Measurements from ENCODE around the gene STUM. TPM values are rescaled to one million over a fixed set of nuclear protein-coding genes. Genes with fewer than 3 reads are reported as not detected.

Gene STUM
- total and polyA plus RNA-seq, 10 of the 15 experiments (the other 5 are each of a cell fraction or from before 2014, with no cell fraction given), result under 0.01 to 0.15 (median 0.09) TPM; not detected in 5

DNA sequence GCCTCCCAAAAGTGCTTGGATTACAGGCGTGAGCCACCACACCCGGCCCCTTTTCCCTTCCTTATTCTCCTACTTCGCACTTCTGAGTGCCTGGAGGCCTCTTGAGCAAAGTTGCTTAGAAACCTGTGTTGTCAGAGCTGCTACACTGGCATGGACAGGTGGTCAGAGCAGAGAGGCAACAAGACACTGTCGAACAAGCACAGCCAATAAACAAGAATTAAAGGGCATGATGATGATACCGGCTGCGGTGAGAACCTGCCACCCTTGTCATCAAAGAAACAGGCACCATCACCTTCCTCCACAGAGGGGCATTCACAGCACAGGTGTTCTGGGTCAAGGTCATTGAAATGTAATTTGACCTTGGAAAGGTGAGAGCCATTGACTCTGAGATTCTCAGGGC is 23.3 kb downstream of the STUM start:
- ChIA-PET RAD21 (ENCODE audit: unreplicated experiment) (no interaction called here), SMC1A (ENCODE audit: uncharacterized antibody, unreplicated experiment) (no interaction called here), POLR2A (no interaction called here), CTCF (no interaction called here)
- no peaks in the 10 kb centered on the region for H3K4me1 ChIP-seq (ENCODE audit: control insufficient read depth, insufficient read depth, low read length)
- FAIRE-seq, result no peak
- H3K36me3 ChIP-seq (ENCODE audit: control insufficient read depth in 2 of 2, insufficient read depth in 2 of 2, low read length in 1 of 2), result no peaks in the 10 kb centered on the region
- in situ Hi-C loops (cut with MboI), result no loop called here
- TF ChIP-seq, protein P1, sequence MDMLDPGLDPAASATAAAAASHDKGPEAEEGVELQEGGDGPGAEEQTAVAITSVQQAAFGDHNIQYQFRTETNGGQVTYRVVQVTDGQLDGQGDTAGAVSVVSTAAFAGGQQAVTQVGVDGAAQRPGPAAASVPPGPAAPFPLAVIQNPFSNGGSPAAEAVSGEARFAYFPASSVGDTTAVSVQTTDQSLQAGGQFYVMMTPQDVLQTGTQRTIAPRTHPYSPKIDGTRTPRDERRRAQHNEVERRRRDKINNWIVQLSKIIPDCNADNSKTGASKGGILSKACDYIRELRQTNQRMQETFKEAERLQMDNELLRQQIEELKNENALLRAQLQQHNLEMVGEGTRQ (IDR thresholded peaks at IDR 0.05; ENCODE audit: borderline replicate concordance, low read depth, low read length), result no peak
- no peak for ATAC-seq
- no peak overlapping the region for H3K4me3 ChIP-seq
- no peaks in the 10 kb centered on the region for H3K79me2 ChIP-seq (ENCODE audit: control insufficient read depth, insufficient read depth, low read length)
- peaks cover 2 to 4% of the 10 kb centered on the region in 2 experiments; a peak in 2 of 4 replicates for H3K27me3 ChIP-seq (replicated peaks in 1 of 2; ENCODE audit: control insufficient read depth in 2 of 2, insufficient read depth in 2 of 2, low read length in 1 of 2)
- H3K27ac ChIP-seq (ENCODE audit: control insufficient read depth, insufficient read depth), result no peak overlapping the region
- no peak for DNase-seq (ENCODE audit: low read depth, low spot score)
- no TSS peak for BruUV-seq (replicated peaks)
- 33% methylated on average over 6 of the region's 6 CpGs for WGBS (ENCODE audit: insufficient coverage, insufficient replicate concordance, low lambda C conversion rate, missing lambda C conversion rate)
- no peaks in the 10 kb centered on the region for H4K20me1 ChIP-seq (ENCODE audit: control insufficient read depth, insufficient read depth)
- no peak overlapping the region for H3K9ac ChIP-seq (ENCODE audit: control insufficient read depth, insufficient read depth, low read length)
- H3K4me2 ChIP-seq (ENCODE audit: control insufficient read depth, insufficient read depth), result no peak overlapping the region
- H2AFZ ChIP-seq (ENCODE audit: control insufficient read depth, low read depth, low read length), result no peak overlapping the region
- intact Hi-C loops (cut with micrococcal nuclease; ENCODE audit: unreplicated experiment), result no loop called here
- H3K9me3 ChIP-seq (replicated peaks; ENCODE audit: control insufficient read depth, insufficient read depth, low read length), result no peaks in the 10 kb centered on the region

DNA sequence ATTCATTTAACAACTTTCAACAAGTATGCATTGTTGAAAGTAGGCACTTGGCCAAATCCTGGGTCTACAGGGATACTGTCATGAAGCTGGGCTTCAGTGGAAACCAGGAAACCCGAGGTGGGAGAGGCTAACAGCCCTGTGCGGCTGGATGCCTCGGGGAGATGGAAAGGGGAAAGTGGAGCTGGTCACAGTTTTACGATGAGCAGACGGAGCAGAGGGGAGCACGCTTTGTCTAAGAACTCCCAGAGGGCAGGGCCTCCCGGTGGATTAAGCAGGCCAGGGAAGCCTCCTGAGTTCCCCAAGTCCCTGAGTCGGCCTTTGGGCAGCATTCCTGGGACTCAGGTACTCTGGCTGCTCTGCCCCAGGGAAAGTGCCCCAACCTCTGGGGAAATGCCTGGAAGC is 23.8 kb downstream of the STUM start:
- no peak overlapping the region for H3K27ac ChIP-seq (ENCODE audit: control insufficient read depth, insufficient read depth)
- H3K4me2 ChIP-seq (ENCODE audit: control insufficient read depth, insufficient read depth), result no peak overlapping the region
- no peaks in the 10 kb centered on the region for H4K20me1 ChIP-seq (ENCODE audit: control insufficient read depth, insufficient read depth)
- DNase-seq (ENCODE audit: low read depth, low spot score) (no peak), ATAC-seq (no peak), FAIRE-seq (no peak)
- in situ Hi-C loops (cut with MboI) (no loop called here), intact Hi-C loops (cut with micrococcal nuclease; ENCODE audit: unreplicated experiment) (no loop called here)
- ChIA-PET RAD21 (ENCODE audit: unreplicated experiment) (no interaction called here), SMC1A (ENCODE audit: uncharacterized antibody, unreplicated experiment) (no interaction called here), POLR2A (no interaction called here), CTCF (no interaction called here)
- H3K4me1 ChIP-seq (ENCODE audit: control insufficient read depth, insufficient read depth, low read length), result no peaks in the 10 kb centered on the region
- no peak overlapping the region for H2AFZ ChIP-seq (ENCODE audit: control insufficient read depth, low read depth, low read length)
- no peaks in the 10 kb centered on the region for H3K36me3 ChIP-seq (ENCODE audit: control insufficient read depth in 2 of 2, insufficient read depth in 2 of 2, low read length in 1 of 2)
- no peak overlapping the region for H3K4me3 ChIP-seq
- WGBS (ENCODE audit: insufficient coverage, insufficient replicate concordance, low lambda C conversion rate, missing lambda C conversion rate), result 40% methylated on average over 8 of the region's 8 CpGs
- no peaks in the 10 kb centered on the region for H3K79me2 ChIP-seq (ENCODE audit: control insufficient read depth, insufficient read depth, low read length)
- peaks cover 0 to 4% of the 10 kb centered on the region in 2 experiments; a peak in 1 of 4 replicates for H3K27me3 ChIP-seq (replicated peaks in 1 of 2; ENCODE audit: control insufficient read depth in 2 of 2, insufficient read depth in 2 of 2, low read length in 1 of 2)
- BruUV-seq (replicated peaks), result no TSS peak
- H3K9me3 ChIP-seq (replicated peaks; ENCODE audit: control insufficient read depth, insufficient read depth, low read length), result no peaks in the 10 kb centered on the region
- H3K9ac ChIP-seq (ENCODE audit: control insufficient read depth, insufficient read depth, low read length), result no peak overlapping the region
- no peak for TF ChIP-seq POLR2A (IDR thresholded peaks at IDR 0.05; ENCODE audit: low read depth, low read length)
- TF ChIP-seq ZNF207 (IDR thresholded peaks at IDR 0.05; ENCODE audit: borderline replicate concordance), result no peak
- TF ChIP-seq CBX3 (IDR thresholded peaks at IDR 0.05; ENCODE audit: borderline replicate concordance, low read depth), result no peak
- no peak for TF ChIP-seq TAF1 (IDR thresholded peaks at IDR 0.05; ENCODE audit: borderline replicate concordance, low read depth, low read length)
- TF ChIP-seq CEBPB (IDR thresholded peaks at IDR 0.05; ENCODE audit: borderline replicate concordance in 1 of 2, low read depth in 2 of 2, low read length in 2 of 2), result no peak
- TF ChIP-seq REST (IDR thresholded peaks at IDR 0.05; ENCODE audit: low read depth, low read length), result no peak
- TF ChIP-seq, protein P2, sequence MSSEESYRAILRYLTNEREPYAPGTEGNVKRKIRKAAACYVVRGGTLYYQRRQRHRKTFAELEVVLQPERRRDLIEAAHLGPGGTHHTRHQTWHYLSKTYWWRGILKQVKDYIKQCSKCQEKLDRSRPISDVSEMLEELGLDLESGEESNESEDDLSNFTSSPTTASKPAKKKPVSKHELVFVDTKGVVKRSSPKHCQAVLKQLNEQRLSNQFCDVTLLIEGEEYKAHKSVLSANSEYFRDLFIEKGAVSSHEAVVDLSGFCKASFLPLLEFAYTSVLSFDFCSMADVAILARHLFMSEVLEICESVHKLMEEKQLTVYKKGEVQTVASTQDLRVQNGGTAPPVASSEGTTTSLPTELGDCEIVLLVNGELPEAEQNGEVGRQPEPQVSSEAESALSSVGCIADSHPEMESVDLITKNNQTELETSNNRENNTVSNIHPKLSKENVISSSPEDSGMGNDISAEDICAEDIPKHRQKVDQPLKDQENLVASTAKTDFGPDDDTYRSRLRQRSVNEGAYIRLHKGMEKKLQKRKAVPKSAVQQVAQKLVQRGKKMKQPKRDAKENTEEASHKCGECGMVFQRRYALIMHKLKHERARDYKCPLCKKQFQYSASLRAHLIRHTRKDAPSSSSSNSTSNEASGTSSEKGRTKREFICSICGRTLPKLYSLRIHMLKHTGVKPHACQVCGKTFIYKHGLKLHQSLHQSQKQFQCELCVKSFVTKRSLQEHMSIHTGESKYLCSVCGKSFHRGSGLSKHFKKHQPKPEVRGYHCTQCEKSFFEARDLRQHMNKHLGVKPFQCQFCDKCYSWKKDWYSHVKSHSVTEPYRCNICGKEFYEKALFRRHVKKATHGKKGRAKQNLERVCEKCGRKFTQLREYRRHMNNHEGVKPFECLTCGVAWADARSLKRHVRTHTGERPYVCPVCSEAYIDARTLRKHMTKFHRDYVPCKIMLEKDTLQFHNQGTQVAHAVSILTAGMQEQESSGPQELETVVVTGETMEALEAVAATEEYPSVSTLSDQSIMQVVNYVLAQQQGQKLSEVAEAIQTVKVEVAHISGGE (CRISPR knock-in tag; IDR thresholded peaks at IDR 0.05), result no peak
- no peak for TF ChIP-seq EZH2 (IDR thresholded peaks at IDR 0.05; ENCODE audit: borderline replicate concordance, control insufficient read depth, low read depth, low read length)
- no peak for TF ChIP-seq RBBP5 (conservative IDR thresholded peaks at IDR 0.05)
- TF ChIP-seq SMAD5 (IDR thresholded peaks at IDR 0.05; ENCODE audit: low read depth), result no peak
